ENCODE measurements around the gene SUMO2. TPM values are rescaled to one million over a fixed set of nuclear protein-coding genes. Genes with fewer than 3 reads are reported as not detected.

SUMO2 gene
- polyA plus RNA-seq, 1 donor (not counting 4 experiments of a cell fraction or from before 2014, with no cell fraction given): 393 TPM

GRCh38 chr17:75152523-75152921, 30.2 kb downstream of the SUMO2 start:
- Histone ChIP-seq H3K27ac (ENCODE audit: control insufficient read depth, insufficient read depth, low read length) (peak overlapping the region; percentile 73), H2AFZ (ENCODE audit: control insufficient read depth, low read length) (no peak overlapping the region), H3K9me1 (ENCODE audit: control insufficient read depth, extremely low read depth, insufficient read depth, low read length) (peaks cover 4% of the 10 kb centered on the region), H3K4me2 (ENCODE audit: control insufficient read depth, extremely low read depth, insufficient read depth, low read depth, low read length) (peak overlapping the region; percentile 100), H3K9ac (ENCODE audit: control insufficient read depth, extremely low read depth, insufficient read depth, low read length) (peak overlapping the region; percentile 92), H3K4me1 (ENCODE audit: control insufficient read depth, extremely low read depth, insufficient read depth, low read length) (peaks cover 25% of the 10 kb centered on the region), H3K4me3 (ENCODE audit: control insufficient read depth in 2 of 3, extremely low read depth in 1 of 3, insufficient read depth in 2 of 3, low read depth in 1 of 3, low read length in 3 of 3) (peak overlapping the region; percentile 84 to 99 (median 88)), H3K27me3 (ENCODE audit: control insufficient read depth, extremely low read depth, insufficient read depth, low read length) (no peaks in the 10 kb centered on the region), H3K9me3 (ENCODE audit: control insufficient read depth, low read depth, low read length) (no peaks in the 10 kb centered on the region), H3K79me2 (ENCODE audit: control insufficient read depth, insufficient read depth, low read length) (peaks cover 66% of the 10 kb centered on the region), H3K36me3 (ENCODE audit: control insufficient read depth in 2 of 2, extremely low read depth in 1 of 2, insufficient read depth in 2 of 2, low read length in 2 of 2) (peaks cover 5 to 13% of the 10 kb centered on the region in 2 experiments), H4K20me1 (ENCODE audit: control insufficient read depth, extremely low read depth, insufficient read depth, low read length) (peaks cover 13% of the 10 kb centered on the region)
- no peak for FAIRE-seq
- no peak for TF ChIP-seq EZH2 (IDR thresholded peaks at IDR 0.05; ENCODE audit: low read length)
- TF ChIP-seq CTCF (optimal IDR thresholded peaks at IDR 0.05 in 1 of 3, IDR thresholded peaks at IDR 0.05 in 1 of 3, conservative IDR thresholded peaks at IDR 0.05 in 1 of 3; ENCODE audit: extremely low read depth in 1 of 3, insufficient read depth in 2 of 3, low read length in 3 of 3): no peak
- no peak for DNase-seq (ENCODE audit: low read depth, low spot score)
- dilution Hi-C loops (cut with MboI; ENCODE audit: extremely low pct_ligation_motif_present, low sequenced_read_pairs): no loop called here

- dilution Hi-C loops (cut with MboI; ENCODE audit: extremely low pct_ligation_motif_present, low sequenced_read_pairs): no loop called here
- no peak for FAIRE-seq
- Histone ChIP-seq H3K4me3 (ENCODE audit: control insufficient read depth in 2 of 3, extremely low read depth in 1 of 3, insufficient read depth in 2 of 3, low read depth in 1 of 3, low read length in 3 of 3) (peak overlapping the region in 1 of 3 experiments; percentile 84), H3K9ac (ENCODE audit: control insufficient read depth, extremely low read depth, insufficient read depth, low read length) (peak overlapping the region; percentile 2), H3K9me3 (ENCODE audit: control insufficient read depth, low read depth, low read length) (no peaks in the 10 kb centered on the region), H3K79me2 (ENCODE audit: control insufficient read depth, insufficient read depth, low read length) (peaks cover 69% of the 10 kb centered on the region), H2AFZ (ENCODE audit: control insufficient read depth, low read length) (no peak overlapping the region), H3K9me1 (ENCODE audit: control insufficient read depth, extremely low read depth, insufficient read depth, low read length) (peaks cover 4% of the 10 kb centered on the region), H3K4me2 (ENCODE audit: control insufficient read depth, extremely low read depth, insufficient read depth, low read depth, low read length) (peak overlapping the region; percentile 100), H3K27ac (ENCODE audit: control insufficient read depth, insufficient read depth, low read length) (no peak overlapping the region), H3K4me1 (ENCODE audit: control insufficient read depth, extremely low read depth, insufficient read depth, low read length) (peaks cover 25% of the 10 kb centered on the region), H3K27me3 (ENCODE audit: control insufficient read depth, extremely low read depth, insufficient read depth, low read length) (no peaks in the 10 kb centered on the region), H3K36me3 (ENCODE audit: control insufficient read depth in 2 of 2, extremely low read depth in 1 of 2, insufficient read depth in 2 of 2, low read length in 2 of 2) (peaks cover 10 to 16% of the 10 kb centered on the region in 2 experiments), H4K20me1 (ENCODE audit: control insufficient read depth, extremely low read depth, insufficient read depth, low read length) (peaks cover 13% of the 10 kb centered on the region)
- TF ChIP-seq EZH2 (IDR thresholded peaks at IDR 0.05; ENCODE audit: low read length): no peak
- TF ChIP-seq CTCF (optimal IDR thresholded peaks at IDR 0.05 in 1 of 3, IDR thresholded peaks at IDR 0.05 in 1 of 3, conservative IDR thresholded peaks at IDR 0.05 in 1 of 3; ENCODE audit: extremely low read depth in 1 of 3, insufficient read depth in 2 of 3, low read length in 3 of 3): no peak
- DNase-seq (ENCODE audit: low read depth, low spot score): no peak
These were observed 30.8 kb downstream of the SUMO2 start for GRCh38 chr17:75151930-75152329.
